GM19455 (cell line): ENCODE results near the gene AGPAT2.

ENCODE experiments used
- ATAC-seq: cut with Tn5 transposase; IDR thresholded peaks from one replicate; pipeline ENCODE4 v1.9.1; 2021; ENCODE audit not compliant: unreplicated experiment

Gene AGPAT2

DNA sequence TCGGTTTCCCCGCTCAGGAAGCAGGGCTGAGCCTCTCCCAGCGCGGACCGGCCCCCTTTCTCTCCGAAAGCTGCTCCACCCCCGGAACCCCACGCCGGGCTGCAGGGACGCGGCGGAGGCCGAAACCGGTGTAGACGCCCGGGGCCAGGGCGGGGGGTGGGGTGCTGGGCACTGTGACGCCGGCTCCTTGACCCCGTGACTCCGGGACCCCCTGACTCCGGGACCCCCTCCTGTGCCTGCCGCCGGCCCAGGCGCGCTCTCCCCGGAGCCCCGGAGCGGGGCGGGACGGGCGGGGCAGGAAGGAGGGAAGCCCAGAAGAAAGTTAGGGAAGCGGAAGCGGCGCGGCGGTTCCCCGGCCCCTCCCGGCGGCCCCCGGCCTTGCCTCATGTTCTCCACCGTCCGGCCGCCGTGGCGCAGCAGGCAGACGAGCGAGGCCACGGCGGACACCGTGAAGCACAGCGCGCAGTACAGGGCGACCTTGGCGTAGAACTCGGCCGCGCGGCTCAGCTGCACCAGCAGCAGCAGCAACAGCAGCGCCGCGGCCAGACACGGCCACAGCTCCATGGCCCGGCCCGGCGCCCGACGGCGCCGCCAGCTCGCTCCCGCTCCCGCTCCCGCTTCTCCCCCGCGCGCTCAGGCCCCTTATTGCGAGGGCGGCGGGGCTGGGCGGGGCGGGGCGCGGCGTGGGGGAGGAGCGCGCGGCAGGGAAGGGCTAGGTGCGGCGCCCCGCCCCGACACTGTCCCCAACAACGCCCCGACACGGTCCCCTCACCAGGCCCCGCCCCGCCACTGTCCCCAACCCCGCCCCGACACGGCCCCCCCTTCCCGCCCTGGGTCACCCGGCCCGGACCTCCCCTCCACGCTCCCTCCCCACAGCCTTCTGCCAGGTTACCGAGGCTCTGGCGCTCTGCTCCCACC is at the start of gene AGPAT2:
Gene AGPAT2, minus strand, starts transcription at position 664 of the 918 bp plus-strand sequence. Its CDS starts 100 bp downstream, at position 564.
- ATAC-seq = peak; percentile 50

- no peak for ATAC-seq
These were observed 48.7 kb upstream of the AGPAT2 start for GRCh38 chr9:136735812-136736480.

DNA sequence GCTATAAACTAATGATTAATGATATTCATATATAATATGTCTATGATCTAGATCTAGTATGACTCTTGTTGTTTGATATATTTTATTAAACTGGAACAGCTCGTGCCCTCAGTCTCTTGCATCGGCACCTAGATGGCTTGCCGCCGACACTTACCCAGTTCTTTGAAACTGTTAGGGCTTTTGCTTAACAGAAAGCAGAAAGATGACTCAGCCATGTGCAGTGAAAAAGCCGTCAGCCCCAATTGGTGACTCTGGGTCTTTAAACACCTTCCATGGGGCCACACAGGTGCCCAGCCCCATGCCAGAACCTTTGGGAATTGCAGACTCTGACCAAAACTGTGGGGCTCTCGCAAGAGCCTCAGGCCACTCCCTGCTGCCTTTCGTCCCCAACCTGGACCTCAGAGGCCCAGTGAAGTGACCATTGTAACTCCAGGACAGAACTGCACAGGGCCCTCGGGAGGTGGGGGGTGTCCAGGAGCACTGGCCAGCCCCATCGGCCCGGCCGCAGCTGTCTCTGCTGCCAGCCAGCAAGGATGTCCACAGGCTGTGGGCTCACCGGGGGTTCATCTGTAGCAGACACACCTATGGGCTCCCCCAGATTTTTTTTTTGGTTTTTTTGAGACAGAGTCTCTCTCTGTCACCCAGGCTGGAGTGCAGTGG is 47.7 kb upstream of the AGPAT2 start:
- ATAC-seq = no peak

GRCh38 chr9:136733611-136734010 is 46.4 kb upstream of the AGPAT2 start:
- no peak for ATAC-seq

GRCh38 chr9:136732444-136733178 is 45.4 kb upstream of the AGPAT2 start:
- no peak for ATAC-seq

DNA sequence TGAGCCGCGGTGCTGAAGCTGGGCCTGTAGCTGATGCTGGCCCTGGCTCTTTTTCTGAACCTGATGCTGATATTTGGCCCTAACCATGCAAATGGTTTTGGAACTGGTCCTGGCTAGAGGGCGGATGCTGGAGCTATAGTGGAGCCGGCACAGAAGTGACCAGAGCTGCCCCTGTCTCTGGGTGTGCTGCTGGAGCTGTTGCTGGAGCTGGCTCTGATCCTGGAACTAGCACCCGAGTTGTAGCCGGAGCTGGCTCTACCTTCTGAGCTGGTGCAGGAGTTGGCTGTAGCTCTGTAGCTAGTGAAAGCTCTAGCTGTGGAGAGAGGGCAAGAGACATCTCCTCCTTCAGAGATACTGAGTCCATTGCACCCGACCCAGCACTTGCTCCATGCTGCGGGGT is 42.7 kb upstream of the AGPAT2 start:
- no peak for ATAC-seq

GRCh38 chr9:136729144-136729543 is 41.9 kb upstream of the AGPAT2 start:
- no peak for ATAC-seq

- ATAC-seq = peak; percentile 18
These were observed 41.4 kb upstream of the AGPAT2 start for GRCh38 chr9:136728548-136729123.

- ATAC-seq = peak; percentile 51
These were observed 40.9 kb upstream of the AGPAT2 start for GRCh38 chr9:136728080-136728547.

DNA sequence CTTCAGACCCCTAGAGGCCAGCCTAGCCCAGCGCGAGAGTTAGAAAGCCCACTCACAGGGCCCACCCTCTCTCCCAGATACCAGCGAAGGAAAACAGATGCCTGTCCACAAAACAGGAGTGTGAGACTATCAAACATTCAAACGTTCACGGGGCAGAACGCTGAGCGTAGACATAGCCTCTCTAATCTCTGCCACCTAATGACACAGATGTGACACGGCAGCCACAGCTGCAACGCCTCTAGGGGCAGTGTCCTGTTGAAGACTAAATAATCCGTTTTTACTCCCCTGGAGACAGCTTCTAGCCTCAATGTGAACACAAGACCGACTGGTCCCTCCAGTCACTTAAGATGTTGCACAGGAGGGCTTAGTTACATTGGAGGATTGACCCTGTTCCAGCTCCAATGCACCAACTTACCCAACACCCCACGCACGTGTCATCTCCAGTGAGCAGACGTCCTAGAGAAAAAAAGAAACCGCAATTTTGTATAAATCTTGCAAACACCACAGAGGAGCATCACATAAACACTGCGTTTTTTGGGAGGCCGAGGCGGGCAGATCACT is 39.5 kb upstream of the AGPAT2 start:
- no peak for ATAC-seq

DNA sequence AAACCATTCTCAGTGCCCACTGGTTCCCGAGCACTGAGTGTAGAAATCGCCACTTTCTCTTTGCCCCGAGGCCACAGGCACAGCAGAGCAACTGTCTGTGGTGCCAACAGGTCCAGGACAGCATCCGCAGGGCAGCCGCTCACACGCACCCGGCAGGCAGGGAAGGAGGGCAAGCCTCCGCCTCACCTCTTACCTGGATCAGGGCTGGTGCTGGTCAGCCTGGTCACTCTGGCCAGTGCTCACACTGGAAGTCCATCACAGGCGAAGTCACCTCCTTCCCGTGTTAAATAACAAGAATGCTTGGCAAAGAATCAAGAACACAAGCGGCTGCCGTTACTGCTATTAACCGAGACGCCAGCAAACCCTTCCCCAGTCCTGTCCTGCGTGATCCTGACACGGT is 38.9 kb upstream of the AGPAT2 start:
- no peak for ATAC-seq

- ATAC-seq = no peak
These were observed 38.4 kb upstream of the AGPAT2 start for GRCh38 chr9:136725612-136726011.

- no peak for ATAC-seq
These were observed 37.5 kb upstream of the AGPAT2 start for GRCh38 chr9:136724772-136725171.

DNA sequence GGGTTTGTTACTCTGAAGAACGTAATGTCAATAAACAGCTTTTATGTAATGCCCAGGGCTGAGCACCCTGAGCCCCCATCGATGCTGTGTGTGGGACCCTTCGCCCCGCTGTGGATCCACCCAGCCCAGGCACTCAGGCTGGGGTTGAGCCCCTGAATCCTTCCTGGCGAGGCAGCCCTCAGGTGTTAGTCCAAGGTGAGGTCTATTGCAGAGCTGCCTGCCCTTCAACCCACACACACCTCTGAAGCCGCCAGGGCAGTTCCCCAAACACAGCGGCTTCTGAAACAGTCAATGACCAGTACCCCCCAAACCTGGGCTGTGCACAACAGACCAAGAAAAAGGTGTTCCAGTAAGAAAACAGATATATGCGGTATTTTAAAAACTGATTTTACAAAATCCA is 36.7 kb upstream of the AGPAT2 start:
- no peak for ATAC-seq

- no peak for ATAC-seq
These were observed 36.2 kb upstream of the AGPAT2 start for GRCh38 chr9:136723362-136723976.

DNA sequence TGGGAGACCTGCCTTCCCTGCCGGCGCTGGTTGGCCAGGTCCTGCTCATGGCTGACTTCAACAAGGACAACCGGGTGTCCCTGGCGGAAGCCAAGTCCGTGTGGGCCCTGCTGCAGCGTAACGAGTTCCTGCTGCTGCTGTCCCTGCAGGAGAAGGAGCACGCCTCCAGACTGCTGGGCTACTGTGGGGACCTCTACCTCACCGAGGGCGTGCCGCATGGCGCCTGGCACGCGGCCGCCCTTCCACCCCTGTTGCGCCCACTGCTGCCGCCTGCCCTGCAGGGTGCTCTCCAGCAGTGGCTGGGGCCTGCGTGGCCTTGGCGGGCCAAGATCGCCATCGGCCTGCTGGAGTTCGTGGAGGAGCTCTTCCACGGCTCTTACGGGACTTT is 35.7 kb upstream of the AGPAT2 start:
- ATAC-seq = no peak

GRCh38 chr9:136722093-136722968 is 35.1 kb upstream of the AGPAT2 start:
- ATAC-seq = no peak

GRCh38 chr9:136721339-136722092 is 34.3 kb upstream of the AGPAT2 start:
- no peak for ATAC-seq
